RWPE1 (cell line): ENCODE data around the gene KIRREL1.
A peak's percentile ranks its signal among the peaks of the same experiment; 100 is the strongest.

Source experiments
- CTCF ChIA-PET: fragments of 350-600 bp; sonication (Branson Sonifier 250); formaldehyde crosslinking; extraction: SDS; loops from one replicate; lab custom pipeline; 2021; lab: Yijun Ruan, JAX
- POLR2A ChIA-PET: fragments of 400-600 bp; formaldehyde crosslinking; extraction: SDS; loops from one replicate; lab custom pipeline; 2020; ENCODE audit warnings: antibody characterized with exemption; ENCODE audit not compliant: low non-redundant PET; lab: Yijun Ruan, JAX
- DNase-seq: peaks from one replicate; pipeline ENCODE4 v3.0.0; 2012; ENCODE audit warnings: low spot score
- H3K27ac ChIP-seq: fragments of 450-650 bp; 2 replicates; pipeline ENCODE4 v1.5.1; 2017
- CTCF ChIP-seq: fragments of 450-650 bp; conservative IDR thresholded peaks from 2 replicates; pipeline ENCODE4 v1.5.1; 2017; ENCODE audit warnings: low read depth, mild to moderate bottlenecking

Gene KIRREL1

GRCh38 chr1:158095737-158096335 is 102.4 kb downstream of the KIRREL1 start:
- ChIA-PET CTCF (interaction anchor here (0.5 to 1.8 kb wide), 12 partner anchors 18 to 1032 kb away, joined by 3 to 10 read pairs (median 3); no protein-coding TSS in a partner anchor), POLR2A (no interaction called here)
- DNase-seq, result peak; percentile 46
- peak overlapping the region; percentile 15; the same call in 1 of the 2 replicates for H3K27ac ChIP-seq
- peak; percentile 58 for TF ChIP-seq CTCF

GRCh38 chr1:158098256-158098655 is 104.8 kb downstream of the KIRREL1 start:
- TF ChIP-seq CTCF, result no peak
- DNase-seq, result no peak
- CTCF ChIA-PET, result interaction anchor here (1.0 to 1.2 kb wide), 2 partner anchors 16 to 106 kb away, joined by 4 read pairs; no protein-coding TSS in a partner anchor
- POLR2A ChIA-PET, result interaction anchor here (0.6 kb wide), 1 partner anchor 131 kb away, joined by 3 read pairs; no protein-coding TSS in a partner anchor
- peak overlapping the region; percentile 46 for H3K27ac ChIP-seq

- no peak for DNase-seq
- TF ChIP-seq CTCF, result no peak
- ChIA-PET POLR2A (no interaction called here), CTCF (interaction anchor here (1.0 kb wide), 2 partner anchors 22 to 107 kb away, joined by 3 read pairs; no protein-coding TSS in a partner anchor)
- H3K27ac ChIP-seq, result peak overlapping the region; percentile 46
These were observed 105.7 kb downstream of the KIRREL1 start for GRCh38 chr1:158099185-158099584.

GRCh38 chr1:158100498-158100897 is 107.1 kb downstream of the KIRREL1 start:
- DNase-seq, result no peak
- ChIA-PET POLR2A (no interaction called here), CTCF (interaction anchor here (0.6 to 0.9 kb wide), 2 partner anchors 12 to 13 kb away, joined by 3 read pairs; no protein-coding TSS in a partner anchor)
- TF ChIP-seq CTCF, result no peak
- H3K27ac ChIP-seq, result no peak overlapping the region

GRCh38 chr1:158101455-158101854 is 108.0 kb downstream of the KIRREL1 start:
- no peak for TF ChIP-seq CTCF
- DNase-seq, result no peak
- CTCF ChIA-PET, result interaction anchor here (0.6 kb wide), 1 partner anchor 76 kb away, joined by 3 read pairs; no protein-coding TSS in a partner anchor
- POLR2A ChIA-PET, result no interaction called here
- H3K27ac ChIP-seq, result peak overlapping the region; percentile 2; the same call in 1 of the 2 replicates

- peak; percentile 46 for DNase-seq
- no peak overlapping the region for H3K27ac ChIP-seq
- ChIA-PET POLR2A (no interaction called here), CTCF (interaction anchor here (0.6 kb wide), 1 partner anchor 77 kb away, joined by 3 read pairs; no protein-coding TSS in a partner anchor)
- no peak for TF ChIP-seq CTCF
These were observed 108.5 kb downstream of the KIRREL1 start for GRCh38 chr1:158101927-158102326.
